Endodermal cell (in vitro differentiated cells): Measurements from ENCODE around the gene UBQLN2. TPM values are rescaled to one million over a fixed set of nuclear protein-coding genes. Genes with fewer than 3 reads are reported as not detected.

Source experiments
- DNase-seq: peaks from one replicate; pipeline ENCODE4 v3.0.0-alpha.2; 2017
- H3K27ac ChIP-seq: 2 replicates; pipeline ENCODE4 v1.5.1; 2013; ENCODE audit warnings: mild to moderate bottlenecking, low read depth, low read length, moderate library complexity
- H3K27me3 ChIP-seq: 2 replicates; pipeline ENCODE4 v1.6.1; 2013; ENCODE audit warnings: mild to moderate bottlenecking, low read length, moderate library complexity; ENCODE audit not compliant: insufficient read depth, control insufficient read depth, poor library complexity, severe bottlenecking
- H3K36me3 ChIP-seq: 2 replicates; pipeline ENCODE4 v1.7.0; 2013; ENCODE audit warnings: mild to moderate bottlenecking, low read length, moderate library complexity; ENCODE audit not compliant: control insufficient read depth, insufficient read depth
- H3K4me1 ChIP-seq: one replicate; pipeline ENCODE4 v1.7.0; 2013; ENCODE audit warnings: low read length; ENCODE audit not compliant: control insufficient read depth, insufficient read depth
- H3K4me3 ChIP-seq: 2 replicates; pipeline ENCODE4 v1.5.1; 2013; ENCODE audit warnings: mild to moderate bottlenecking, low read length, moderate library complexity
- H3K9ac ChIP-seq: 2 replicates; pipeline ENCODE4 v1.6.1; 2013; ENCODE audit warnings: mild to moderate bottlenecking, low read length, moderate library complexity; ENCODE audit not compliant: poor library complexity, severe bottlenecking; ENCODE audit errors: extremely low read depth
- H3K9me3 ChIP-seq: 2 replicates; pipeline ENCODE4 v1.6.1; 2013; ENCODE audit warnings: mild to moderate bottlenecking, low read length, moderate library complexity; ENCODE audit not compliant: control insufficient read depth
- H3K27ac Mint-ChIP-seq: 2 replicates; pipeline ENCODE4 v1.8.0; 2020; ENCODE audit warnings: mixed read lengths
- H3K27me3 Mint-ChIP-seq: 2 replicates; pipeline ENCODE4 v1.8.0; 2021; ENCODE audit warnings: mild to moderate bottlenecking, mixed read lengths; ENCODE audit not compliant: insufficient read depth
- H3K36me3 Mint-ChIP-seq: 2 replicates; pipeline ENCODE4 v1.8.0; 2020; ENCODE audit warnings: low read depth, mixed read lengths
- H3K4me1 Mint-ChIP-seq: 2 replicates; pipeline ENCODE4 v1.8.0; 2020; ENCODE audit warnings: mixed read lengths
- H3K4me3 Mint-ChIP-seq: 2 replicates; pipeline ENCODE4 v1.8.0; 2020; ENCODE audit warnings: mild to moderate bottlenecking, moderate library complexity, mixed read lengths
- H3K9me3 Mint-ChIP-seq: 2 replicates; pipeline ENCODE4 v1.8.0; 2020; ENCODE audit warnings: mild to moderate bottlenecking, mixed read lengths
- whole genome bisulfite sequencing, 2 experiments: methylation state at CpG; one replicate each; pipeline versions ENCODE4 v1.1.5 to v1.1.7; 2013; ENCODE audit warnings: missing lambda C conversion rate in 2 of 2, mixed read lengths in 1 of 2; ENCODE audit not compliant: insufficient coverage in 1 of 2, insufficient read length in 1 of 2; 5-methylcytosine and 5-hydroxymethylcytosine counted together
- total RNA-seq, 2 donors: library from RNA; stranded (reverse); fragmentation: NEBNext Ultra II Directional in 1 of 2; extraction: Animal tissue kit (Norgen Biotek cat#: 25700) in 1 of 2; gene quantifications; 2 replicates in 1 of 2; 3 replicates in 1 of 2; pipeline ENCODE4 v1.2.1, GENCODE V29; 2021
- TF ChIP-seq, protein P1 (sequence below): fragments of 200-600 bp; sonication (generic); conservative IDR thresholded peaks from 2 replicates; pipeline ENCODE4 v1.5.0; 2021; ENCODE audit warnings: antibody characterized with exemption, mild to moderate bottlenecking

The UBQLN2 gene
- total RNA-seq, 2 donors from 2014 or later: 28.9 to 31.3 TPM

DNA sequence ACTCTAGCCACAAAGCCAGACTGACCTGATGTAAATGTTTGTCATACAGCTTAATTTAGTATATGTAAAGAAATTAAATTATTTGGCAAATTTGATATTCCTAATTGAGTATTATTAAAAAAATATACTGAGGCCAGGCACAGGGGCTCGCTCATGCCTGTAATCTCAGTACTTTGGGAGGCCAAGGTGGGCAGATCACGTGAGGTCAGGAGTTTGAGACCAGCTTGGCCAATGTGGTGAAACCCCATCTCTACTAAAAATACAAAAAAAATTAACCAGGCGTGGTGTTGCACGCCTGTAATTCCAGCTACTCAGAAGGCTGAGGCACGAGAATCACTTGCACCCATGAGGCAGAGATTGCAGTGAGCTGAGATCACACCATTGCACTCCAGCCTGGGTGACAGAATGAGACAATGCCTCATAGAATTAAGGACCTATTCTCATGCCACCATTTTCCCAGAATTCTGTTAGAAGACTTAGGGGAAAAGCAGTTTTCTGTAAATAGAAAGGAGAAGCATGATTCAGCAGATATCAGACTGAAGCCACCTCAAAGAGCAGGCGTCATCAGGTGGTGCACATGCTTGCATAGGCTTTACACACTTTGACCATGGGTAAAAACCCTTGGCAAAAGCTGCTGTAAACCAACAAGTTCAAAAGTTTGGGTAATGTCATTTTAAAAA lies 6.1 kb downstream of the UBQLN2 start:
- Mint-ChIP-seq H3K4me3 (no peak overlapping the region), H3K9me3 (peaks cover 28% of the 10 kb centered on the region), H3K27me3 (no peaks in the 10 kb centered on the region), H3K27ac (no peak overlapping the region), H3K4me1 (peaks cover 4% of the 10 kb centered on the region), H3K36me3 (peaks cover 9% of the 10 kb centered on the region)
- 90 to 91% methylated on average over 3 to 6 of the region's 6 CpGs for WGBS, 2 experiments
- no peaks in the 10 kb centered on the region for H3K9me3 ChIP-seq
- H3K27ac ChIP-seq: no peak overlapping the region
- H3K4me1 ChIP-seq: no peaks in the 10 kb centered on the region
- H3K9ac ChIP-seq: no peak overlapping the region
- H3K36me3 ChIP-seq: peaks cover 29% of the 10 kb centered on the region
- H3K4me3 ChIP-seq: no peak overlapping the region
- H3K27me3 ChIP-seq: no peaks in the 10 kb centered on the region
- TF ChIP-seq, protein P1, sequence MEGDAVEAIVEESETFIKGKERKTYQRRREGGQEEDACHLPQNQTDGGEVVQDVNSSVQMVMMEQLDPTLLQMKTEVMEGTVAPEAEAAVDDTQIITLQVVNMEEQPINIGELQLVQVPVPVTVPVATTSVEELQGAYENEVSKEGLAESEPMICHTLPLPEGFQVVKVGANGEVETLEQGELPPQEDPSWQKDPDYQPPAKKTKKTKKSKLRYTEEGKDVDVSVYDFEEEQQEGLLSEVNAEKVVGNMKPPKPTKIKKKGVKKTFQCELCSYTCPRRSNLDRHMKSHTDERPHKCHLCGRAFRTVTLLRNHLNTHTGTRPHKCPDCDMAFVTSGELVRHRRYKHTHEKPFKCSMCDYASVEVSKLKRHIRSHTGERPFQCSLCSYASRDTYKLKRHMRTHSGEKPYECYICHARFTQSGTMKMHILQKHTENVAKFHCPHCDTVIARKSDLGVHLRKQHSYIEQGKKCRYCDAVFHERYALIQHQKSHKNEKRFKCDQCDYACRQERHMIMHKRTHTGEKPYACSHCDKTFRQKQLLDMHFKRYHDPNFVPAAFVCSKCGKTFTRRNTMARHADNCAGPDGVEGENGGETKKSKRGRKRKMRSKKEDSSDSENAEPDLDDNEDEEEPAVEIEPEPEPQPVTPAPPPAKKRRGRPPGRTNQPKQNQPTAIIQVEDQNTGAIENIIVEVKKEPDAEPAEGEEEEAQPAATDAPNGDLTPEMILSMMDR: no peak
- DNase-seq: no peak

DNA sequence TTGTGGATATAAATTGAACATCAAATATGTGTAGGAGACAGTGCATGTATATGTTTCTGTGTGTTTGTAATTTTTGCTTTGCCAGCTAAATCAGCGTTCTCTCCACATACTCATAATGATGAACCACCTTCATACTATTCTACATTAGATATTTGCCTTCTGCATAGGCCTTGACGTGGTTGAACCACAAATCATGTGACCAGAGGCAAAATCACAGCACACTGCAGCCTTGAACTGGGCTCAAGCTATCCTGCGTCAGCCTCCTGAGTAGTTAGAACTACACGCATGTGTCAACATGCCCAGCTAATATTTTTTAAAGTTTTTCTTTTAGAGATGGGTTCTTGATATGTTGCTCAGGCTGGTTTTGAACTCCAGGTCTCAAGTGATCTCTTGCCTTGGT lies 9.5 kb downstream of the UBQLN2 start:
- TF ChIP-seq, protein P1: no peak
- H3K4me1 Mint-ChIP-seq: no peaks in the 10 kb centered on the region
- 93% methylated on average over 4 of the region's 4 CpGs; no CpG with 5 or more reads in 1 of the 2 experiments for WGBS, 2 experiments
- no peak overlapping the region for H3K27ac ChIP-seq
- H3K27me3 Mint-ChIP-seq: no peaks in the 10 kb centered on the region
- H3K9me3 ChIP-seq: no peaks in the 10 kb centered on the region
- peaks cover 29% of the 10 kb centered on the region for H3K9me3 Mint-ChIP-seq
- no peaks in the 10 kb centered on the region for H3K27me3 ChIP-seq
- no peaks in the 10 kb centered on the region for H3K4me1 ChIP-seq
- peaks cover 26% of the 10 kb centered on the region for H3K36me3 ChIP-seq
- H3K4me3 Mint-ChIP-seq: no peak overlapping the region
- H3K36me3 Mint-ChIP-seq: peaks cover 19% of the 10 kb centered on the region
- H3K9ac ChIP-seq: no peak overlapping the region
- H3K4me3 ChIP-seq: no peak overlapping the region
- no peak for DNase-seq
- H3K27ac Mint-ChIP-seq: no peak overlapping the region

DNA sequence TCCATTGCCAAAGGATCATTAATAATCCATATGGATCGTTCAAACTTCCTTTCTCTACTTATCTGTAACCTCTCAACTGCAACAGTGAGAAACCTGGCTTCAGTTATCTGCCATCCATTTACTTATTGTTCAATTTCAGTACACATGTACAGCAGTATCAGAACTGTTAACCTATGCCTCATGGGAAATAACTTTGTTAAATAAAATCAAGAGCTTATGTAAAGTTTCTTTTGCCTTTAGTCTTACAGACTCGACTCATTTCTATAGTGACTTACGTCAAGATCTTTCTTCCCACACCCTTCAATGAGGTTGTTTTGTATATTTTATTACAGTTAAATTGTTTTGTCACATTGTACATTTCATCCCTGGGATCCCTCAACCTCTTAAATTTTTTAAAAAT lies 11.4 kb downstream of the UBQLN2 start:
- TF ChIP-seq, protein P1: no peak

More for the DNA sequence above, 11.4 kb downstream of the UBQLN2 start:
- Mint-ChIP-seq H3K27me3 (no peaks in the 10 kb centered on the region), H3K4me1 (no peaks in the 10 kb centered on the region), H3K9me3 (peaks cover 38% of the 10 kb centered on the region), H3K4me3 (no peak overlapping the region), H3K27ac (no peak overlapping the region), H3K36me3 (peaks cover 25% of the 10 kb centered on the region)
- Histone ChIP-seq H3K9me3 (no peaks in the 10 kb centered on the region), H3K4me1 (no peaks in the 10 kb centered on the region), H3K36me3 (peaks cover 18% of the 10 kb centered on the region), H3K27ac (no peak overlapping the region), H3K27me3 (no peaks in the 10 kb centered on the region), H3K9ac (no peak overlapping the region), H3K4me3 (no peak overlapping the region)
- WGBS, 2 experiments: 86 to 95% methylated on average over 1 of the region's 3 CpGs
- DNase-seq: no peak
